Naive thymus-derived CD4-positive, alpha-beta T cell (primary cell): Measurements from ENCODE around the gene EPHA5. TPM values are rescaled to one million over a fixed set of nuclear protein-coding genes. Genes with fewer than 3 reads are reported as not detected.

ENCODE experiments used
- ATAC-seq: fragments of 150-1000 bp; cut with Tn5 transposase; 2 replicates; pipeline ENCODE4 v1.10.0; 2021; ENCODE audit warnings: mild to moderate bottlenecking, moderate library complexity
- CTCF ChIA-PET: fragments of 350-600 bp; sonication (Branson Sonifier 250); formaldehyde crosslinking; loops from one replicate; lab custom pipeline; 2021; ENCODE audit warnings: antibody characterized with exemption; lab: Charles Lee
- POLR2A ChIA-PET: fragments of 350-600 bp; sonication (Branson Sonifier 250); formaldehyde crosslinking; loops from one replicate; lab custom pipeline; 2021; ENCODE audit warnings: antibody characterized with exemption, inconsistent platforms; lab: Charles Lee
- DNase-seq, 9 donors: peaks; one replicate each; pipeline versions ENCODE4 v3.0.0 to v3.0.0-alpha.2; 2020 to 2022; ENCODE audit warnings: mixed read lengths in 1 of 9
- H3K27ac ChIP-seq: one replicate; pipeline ENCODE4 v1.7.0; 2013; ENCODE audit warnings: mild to moderate bottlenecking, low read depth, low read length, moderate library complexity
- H3K27me3 ChIP-seq, 2 donors: one replicate each; pipeline ENCODE4 v1.7.0; 2013; ENCODE audit warnings: low read length in 2 of 2, mild to moderate bottlenecking in 2 of 2, moderate library complexity in 2 of 2; ENCODE audit not compliant: control insufficient read depth in 2 of 2, insufficient read depth in 2 of 2
- H3K36me3 ChIP-seq, 3 experiments: 1 replicate in 2 of 3; 2 replicates in 1 of 3; pipeline ENCODE4 v1.7.0; 2013; ENCODE audit warnings: low read length in 3 of 3, mild to moderate bottlenecking in 3 of 3, moderate library complexity in 1 of 3; ENCODE audit not compliant: insufficient read depth in 3 of 3, control insufficient read depth in 2 of 3
- H3K4me1 ChIP-seq, 2 donors: one replicate each; pipeline ENCODE4 v1.7.0; 2013; ENCODE audit warnings: low read length in 2 of 2, mild to moderate bottlenecking in 2 of 2, moderate library complexity in 1 of 2; ENCODE audit not compliant: control insufficient read depth in 2 of 2, insufficient read depth in 2 of 2
- H3K4me3 ChIP-seq: 2 replicates; pipeline ENCODE4 v1.7.0; 2013; ENCODE audit warnings: mild to moderate bottlenecking, low read length
- H3K9me3 ChIP-seq, 3 experiments: 1 replicate in 2 of 3; 2 replicates in 1 of 3; pipeline ENCODE4 v1.7.0; 2013; ENCODE audit warnings: low read length in 3 of 3; ENCODE audit not compliant: control insufficient read depth in 2 of 3
- H3K27ac Mint-ChIP-seq, 9 donors: one replicate each; pipeline ENCODE4 v1.8.0; 2020 to 2022; ENCODE audit warnings: mixed read lengths in 9 of 9, mild to moderate bottlenecking in 8 of 9, moderate library complexity in 5 of 9, inconsistent platforms in 2 of 9
- H3K27me3 Mint-ChIP-seq, 5 donors: one replicate each; pipeline ENCODE4 v1.8.0; 2021 to 2022; ENCODE audit warnings: mixed read lengths in 5 of 5, mild to moderate bottlenecking in 1 of 5
- H3K36me3 Mint-ChIP-seq, 5 donors: one replicate each; pipeline ENCODE4 v1.8.0; 2020 to 2022; ENCODE audit warnings: mixed read lengths in 5 of 5, mild to moderate bottlenecking in 3 of 5, inconsistent platforms in 1 of 5
- H3K4me1 Mint-ChIP-seq, 7 donors: one replicate each; pipeline ENCODE4 v1.8.0; 2020 to 2022; ENCODE audit warnings: mixed read lengths in 7 of 7, mild to moderate bottlenecking in 3 of 7, inconsistent platforms in 1 of 7
- H3K4me3 Mint-ChIP-seq, 10 donors: one replicate each; pipeline ENCODE4 v1.8.0; 2020 to 2022; ENCODE audit warnings: mild to moderate bottlenecking in 10 of 10, mixed read lengths in 10 of 10, moderate library complexity in 6 of 10, inconsistent platforms in 2 of 10
- H3K9me3 Mint-ChIP-seq, 11 donors: one replicate each; pipeline ENCODE4 v1.8.0; 2020 to 2022; ENCODE audit warnings: mixed read lengths in 11 of 11, mild to moderate bottlenecking in 4 of 11, inconsistent platforms in 1 of 11, moderate library complexity in 1 of 11
- intact Hi-C, 2 donors: fragments of 100-400 bp; cut with micrococcal nuclease; formaldehyde crosslinking; loops; one replicate each; pipeline ENCODE4 v1.15.1; 2023
- polyA plus RNA-seq, 2 donors: library from polyadenylated mRNA; unstranded; fragments of 300-500 nt; fragmentation: Illumina TruSeq; gene quantifications; one replicate each; pipeline ENCODE4 v1.2.3, GENCODE V29; 2021
- total RNA-seq, 6 experiments: library from RNA in 5 of 6; stranded (reverse) in 5 of 6; gene quantifications; 1 replicate in 5 of 6; 2 replicates in 1 of 6; pipeline ENCODE4 v1.2.3 and lab custom pipeline; 2021 to 2026

EPHA5 gene
- total RNA-seq (not detected), polyA plus RNA-seq (not detected), total RNA-seq (lab: John Stamatoyannopoulos, UW) (not detected)

- DNase-seq, result no peak
- ChIA-PET CTCF (no interaction called here), POLR2A (no interaction called here)
- H3K36me3 Mint-ChIP-seq, result peaks cover 0 to 5% (median 3%) of the 10 kb centered on the region in 5 donors
- Histone ChIP-seq H3K4me3 (no peak within 1 kb of the TSS), H3K27ac (no peak within 1 kb of the TSS), H3K9me3 (peaks cover 0 to 10% (median 0%) of the 10 kb centered on the region in 3 experiments), H3K4me1 (no peaks in the 10 kb centered on the region), H3K27me3 (no peaks in the 10 kb centered on the region), H3K36me3 (no peaks in the 10 kb centered on the region)
- peaks cover 0 to 14% (median 8%) of the 10 kb centered on the region in 11 donors for H3K9me3 Mint-ChIP-seq
- H3K4me3 Mint-ChIP-seq, result peak within 1 kb of the TSS in 3 of 10 donors; percentile 10 to 35 (median 35)
- ATAC-seq, result no peak
- H3K4me1 Mint-ChIP-seq, result peaks cover 0 to 10% (median 6%) of the 10 kb centered on the region in 7 donors
- H3K27ac Mint-ChIP-seq, result no peak within 1 kb of the TSS
- intact Hi-C loops, result no loop called here
- H3K27me3 Mint-ChIP-seq, result peaks cover 50 to 59% (median 56%) of the 10 kb centered on the region in 5 donors
These were observed at the start of gene EPHA5 for GRCh38 chr4:65670331-65671031. Gene EPHA5 (minus strand): TSS chr4:65670489. CDS start chr4:65669742, 747 bp downstream.

GRCh38 chr4:65719635-65720034 is 49.3 kb upstream of the EPHA5 start:
- Mint-ChIP-seq H3K9me3 (peaks cover 0 to 16% (median 4%) of the 10 kb centered on the region in 11 donors), H3K27ac (no peak overlapping the region), H3K4me1 (no peaks in the 10 kb centered on the region), H3K4me3 (no peak overlapping the region), H3K36me3 (no peaks in the 10 kb centered on the region), H3K27me3 (no peaks in the 10 kb centered on the region)
- Histone ChIP-seq H3K4me3 (no peak overlapping the region), H3K9me3 (peaks cover 0 to under 1% (median 0%) of the 10 kb centered on the region in 3 experiments), H3K27me3 (no peaks in the 10 kb centered on the region), H3K27ac (no peak overlapping the region), H3K4me1 (no peaks in the 10 kb centered on the region), H3K36me3 (no peaks in the 10 kb centered on the region)
- ATAC-seq (no peak), DNase-seq (no peak)
- intact Hi-C loops, result no loop called here
- POLR2A ChIA-PET, result no interaction called here
- CTCF ChIA-PET, result no interaction called here

GRCh38 chr4:65698631-65699030 is 28.3 kb upstream of the EPHA5 start:
- H3K4me3 Mint-ChIP-seq, result no peak overlapping the region
- Histone ChIP-seq H3K27me3 (no peaks in the 10 kb centered on the region), H3K4me3 (no peak overlapping the region), H3K4me1 (no peaks in the 10 kb centered on the region), H3K36me3 (no peaks in the 10 kb centered on the region), H3K9me3 (no peaks in the 10 kb centered on the region), H3K27ac (no peak overlapping the region)
- no peak for ATAC-seq
- no peaks in the 10 kb centered on the region for H3K27me3 Mint-ChIP-seq
- H3K9me3 Mint-ChIP-seq, result peaks cover 0 to 10% (median 2%) of the 10 kb centered on the region in 11 donors
- no peaks in the 10 kb centered on the region for H3K36me3 Mint-ChIP-seq
- intact Hi-C loops, result no loop called here
- no peak for DNase-seq
- ChIA-PET POLR2A (no interaction called here), CTCF (no interaction called here)
- no peak overlapping the region for H3K27ac Mint-ChIP-seq
- peaks cover 0 to 2% (median 0%) of the 10 kb centered on the region in 7 donors for H3K4me1 Mint-ChIP-seq

GRCh38 chr4:65696436-65696835 is 26.1 kb upstream of the EPHA5 start:
- Mint-ChIP-seq H3K4me3 (no peak overlapping the region), H3K27ac (no peak overlapping the region), H3K27me3 (no peaks in the 10 kb centered on the region), H3K4me1 (peaks cover 0 to 2% (median 0%) of the 10 kb centered on the region in 7 donors), H3K36me3 (no peaks in the 10 kb centered on the region), H3K9me3 (peaks cover 0 to 10% (median 2%) of the 10 kb centered on the region in 11 donors)
- no peak overlapping the region for H3K4me3 ChIP-seq
- DNase-seq (no peak), ATAC-seq (no peak)
- POLR2A ChIA-PET, result no interaction called here
- H3K9me3 ChIP-seq, result no peaks in the 10 kb centered on the region
- intact Hi-C loops, result no loop called here
- H3K27me3 ChIP-seq, result no peaks in the 10 kb centered on the region
- no peak overlapping the region for H3K27ac ChIP-seq
- H3K36me3 ChIP-seq, result no peaks in the 10 kb centered on the region
- CTCF ChIA-PET, result no interaction called here
- no peaks in the 10 kb centered on the region for H3K4me1 ChIP-seq

- intact Hi-C loops, result no loop called here
- peaks cover 0 to 5% (median 3%) of the 10 kb centered on the region in 5 donors for H3K36me3 Mint-ChIP-seq
- H3K4me3 Mint-ChIP-seq, result no peak overlapping the region
- ATAC-seq (no peak), DNase-seq (no peak)
- peaks cover 50 to 55% (median 52%) of the 10 kb centered on the region in 5 donors for H3K27me3 Mint-ChIP-seq
- Histone ChIP-seq H3K27ac (no peak overlapping the region), H3K4me1 (no peaks in the 10 kb centered on the region), H3K9me3 (peaks cover 0 to 10% (median 0%) of the 10 kb centered on the region in 3 experiments), H3K27me3 (no peaks in the 10 kb centered on the region), H3K36me3 (no peaks in the 10 kb centered on the region), H3K4me3 (no peak overlapping the region)
- CTCF ChIA-PET, result no interaction called here
- POLR2A ChIA-PET, result no interaction called here
- H3K27ac Mint-ChIP-seq, result no peak overlapping the region
- peaks cover 0 to 14% (median 8%) of the 10 kb centered on the region in 11 donors for H3K9me3 Mint-ChIP-seq
- H3K4me1 Mint-ChIP-seq, result peaks cover 0 to 10% (median 6%) of the 10 kb centered on the region in 7 donors
These were observed 1.1 kb upstream of the EPHA5 start for GRCh38 chr4:65671372-65671771.

GRCh38 chr4:65670020-65670330 is 314 bp downstream of the EPHA5 start:
- ChIA-PET POLR2A (no interaction called here), CTCF (no interaction called here)
- Histone ChIP-seq H3K4me1 (no peaks in the 10 kb centered on the region), H3K9me3 (peaks cover 0 to 10% (median 0%) of the 10 kb centered on the region in 3 experiments), H3K4me3 (no peak overlapping the region), H3K27me3 (no peaks in the 10 kb centered on the region), H3K27ac (no peak overlapping the region), H3K36me3 (no peaks in the 10 kb centered on the region)
- intact Hi-C loops, result no loop called here
- Mint-ChIP-seq H3K27ac (no peak overlapping the region), H3K27me3 (peaks cover 50 to 61% (median 56%) of the 10 kb centered on the region in 5 donors), H3K9me3 (peaks cover 0 to 14% (median 8%) of the 10 kb centered on the region in 11 donors), H3K4me1 (peaks cover 0 to 10% (median 6%) of the 10 kb centered on the region in 7 donors), H3K36me3 (peaks cover 0 to 5% (median 3%) of the 10 kb centered on the region in 5 donors), H3K4me3 (peak overlapping the region in 3 of 10 donors; percentile 10 to 35 (median 35))
- no peak for DNase-seq
- ATAC-seq, result no peak
